GM12892 (cell line): ENCODE measurements around the gene DDX20.

Experiments used
- POLR2A ChIP-seq: IDR thresholded peaks from 2 replicates; pipeline ENCODE4 v1.6.1; 2011; ENCODE audit warnings: low read depth, low read length, control low read depth
- POLR2AphosphoS5 ChIP-seq: IDR thresholded peaks from 2 replicates; pipeline ENCODE4 v1.6.1; 2011; ENCODE audit warnings: low read depth, low read length, control low read depth
- TAF1 ChIP-seq: IDR thresholded peaks from 2 replicates; pipeline ENCODE4 v1.6.1; 2011; ENCODE audit warnings: low read depth, mild to moderate bottlenecking, control low read depth, low read length, borderline replicate concordance

DNA sequence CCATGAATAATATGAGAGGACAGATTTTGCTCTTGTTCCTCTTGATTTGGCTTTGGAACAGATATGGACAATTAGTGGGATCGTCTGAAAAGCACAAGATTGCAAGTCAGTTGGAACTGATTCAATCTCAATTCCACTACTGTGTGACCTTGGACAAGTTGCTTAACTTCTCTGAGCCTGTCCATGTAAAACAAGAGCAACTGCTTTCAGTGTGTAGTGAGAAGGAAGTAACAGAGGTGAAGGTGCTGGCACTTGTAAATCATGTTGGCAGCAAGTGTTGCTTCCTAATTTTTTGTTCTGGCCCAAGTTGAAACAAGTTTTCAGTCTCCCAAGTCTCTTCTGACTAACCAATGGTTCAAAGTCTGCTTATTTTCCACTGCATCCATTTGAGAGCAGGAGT is 31.8 kb upstream of the DDX20 start:
- TF ChIP-seq POLR2AphosphoS5: no peak
- no peak for TF ChIP-seq POLR2A
- no peak for TF ChIP-seq TAF1
